GM19438 (cell line): Measurements from ENCODE around the gene RAET1L.
"Not testable (repeated sequence)": the region's sequence is repeated elsewhere in the genome, so short reads cannot be mapped to it uniquely, and the experiment has no call there.

Source experiments
- ATAC-seq: cut with Tn5 transposase; IDR thresholded peaks from one replicate; pipeline ENCODE4 v1.9.1; 2021; ENCODE audit warnings: low read depth; ENCODE audit not compliant: unreplicated experiment

The RAET1L gene, protein sequence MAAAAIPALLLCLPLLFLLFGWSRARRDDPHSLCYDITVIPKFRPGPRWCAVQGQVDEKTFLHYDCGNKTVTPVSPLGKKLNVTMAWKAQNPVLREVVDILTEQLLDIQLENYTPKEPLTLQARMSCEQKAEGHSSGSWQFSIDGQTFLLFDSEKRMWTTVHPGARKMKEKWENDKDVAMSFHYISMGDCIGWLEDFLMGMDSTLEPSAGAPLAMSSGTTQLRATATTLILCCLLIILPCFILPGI

DNA sequence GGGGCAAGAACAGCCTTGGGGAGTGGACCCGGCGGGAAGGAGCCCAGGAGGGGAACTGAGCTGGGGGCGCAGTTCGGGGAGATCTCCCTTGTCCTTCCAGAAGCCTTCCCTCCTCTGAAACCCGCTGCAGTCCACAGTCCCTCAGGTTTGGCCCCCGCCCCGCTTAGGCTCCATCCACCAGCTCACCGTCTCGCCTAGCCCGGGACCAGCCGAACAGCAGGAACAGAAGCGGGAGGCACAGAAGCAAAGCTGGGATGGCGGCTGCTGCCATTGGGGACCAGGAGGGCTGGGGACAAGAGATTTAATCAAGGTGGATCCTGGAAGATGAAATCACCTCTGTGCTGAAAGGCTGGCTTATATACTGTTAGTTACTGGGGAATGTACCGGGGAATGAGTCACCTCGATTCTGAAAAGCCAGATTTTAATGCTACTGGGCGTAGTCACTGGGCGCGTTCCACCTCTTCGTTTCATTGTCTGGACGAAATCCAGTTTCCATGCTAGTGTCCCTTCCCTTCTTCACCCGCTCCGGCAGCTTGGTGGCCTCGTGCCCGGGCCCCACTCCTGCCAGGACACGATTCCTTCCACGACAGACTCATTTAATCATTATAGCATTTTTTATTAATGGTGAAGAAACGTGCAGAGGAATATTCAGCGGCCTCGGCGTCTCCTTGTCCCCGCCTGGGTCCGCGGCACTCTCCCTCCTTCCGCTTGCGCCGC lies at the start of gene RAET1L:
TSS of gene RAET1L (minus strand) at position 332 of the 717 bp plus-strand sequence. CDS start at position 271, 61 bp downstream.
- no peak for ATAC-seq

DNA sequence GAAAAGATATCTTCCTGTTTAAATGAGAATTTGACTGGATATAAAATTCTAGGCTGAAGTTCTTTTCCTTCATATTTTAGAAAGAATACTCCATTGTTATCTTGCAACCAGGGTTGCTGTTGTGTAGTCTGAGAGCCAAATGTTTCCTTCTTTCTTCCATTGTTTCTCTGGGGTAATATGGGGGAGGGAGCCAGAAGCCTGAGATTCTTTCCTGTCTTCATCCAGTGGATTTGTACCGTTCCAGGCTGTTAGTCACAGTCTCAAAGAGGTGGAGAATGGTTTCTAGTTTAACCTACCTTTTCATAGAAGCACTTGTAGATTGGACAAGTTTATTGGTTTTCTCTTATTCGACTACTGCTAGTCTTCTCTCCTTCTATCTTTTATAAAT lies 49.7 kb upstream of the RAET1L start:
- ATAC-seq, result no peak

GRCh38 chr6:150074396-150075033 lies 49.2 kb upstream of the RAET1L start:
- not testable (repeated sequence) for ATAC-seq

DNA sequence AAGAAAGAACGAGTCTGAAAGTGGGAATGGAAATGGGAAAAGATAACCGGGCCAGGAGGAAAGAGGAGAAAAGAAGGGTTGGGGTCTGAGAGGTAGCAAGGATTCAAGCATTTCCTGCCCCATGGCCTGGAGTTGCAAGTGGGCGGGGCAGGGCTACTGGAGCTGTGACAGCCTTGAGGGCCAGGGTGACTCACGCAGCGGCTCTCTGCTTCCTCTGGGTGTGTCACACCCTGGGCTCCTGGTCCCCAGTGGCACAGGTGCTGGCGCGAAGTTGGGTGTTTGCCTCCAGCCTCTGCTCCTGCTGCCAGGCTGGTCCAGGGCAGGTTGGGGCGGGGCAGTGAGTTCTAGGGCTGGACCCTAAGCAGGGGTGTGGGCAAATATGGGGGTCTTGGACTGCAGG lies 46.9 kb upstream of the RAET1L start:
- no peak for ATAC-seq

- no peak for ATAC-seq
Observed at GRCh38 chr6:150070236-150070818, 45.0 kb upstream of the RAET1L start.

- ATAC-seq, result no peak
Observed at GRCh38 chr6:150069706-150070105, 44.4 kb upstream of the RAET1L start.

GRCh38 chr6:150068720-150069648 lies 43.7 kb upstream of the RAET1L start, which contains the start of gene ULBP3:
Gene ULBP3 (minus strand): TSS chr6:150069121. CDS start chr6:150069066, 55 bp downstream.
- peak; percentile 83 for ATAC-seq

- ATAC-seq, result no peak
Observed at GRCh38 chr6:150068151-150068550, 42.8 kb upstream of the RAET1L start.

DNA sequence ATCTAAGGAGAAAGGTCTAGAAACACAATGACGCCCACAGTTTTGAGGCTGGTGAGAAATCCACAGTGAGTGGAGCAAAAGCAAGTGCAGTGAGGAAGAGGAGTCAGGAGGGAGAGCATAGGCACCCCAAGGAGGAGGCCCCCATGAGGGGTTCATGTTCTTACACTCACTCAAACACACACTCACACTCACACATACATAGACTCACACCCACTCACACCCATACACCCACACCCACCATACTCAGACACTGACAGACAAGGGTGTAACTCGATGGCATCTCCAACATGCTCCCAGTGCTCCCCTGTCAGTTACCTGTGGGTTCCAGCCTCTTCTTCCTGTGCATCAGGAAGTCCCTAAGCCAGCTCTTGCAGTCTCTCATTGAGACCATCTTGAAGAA lies 39.8 kb upstream of the RAET1L start:
- ATAC-seq, result no peak

DNA sequence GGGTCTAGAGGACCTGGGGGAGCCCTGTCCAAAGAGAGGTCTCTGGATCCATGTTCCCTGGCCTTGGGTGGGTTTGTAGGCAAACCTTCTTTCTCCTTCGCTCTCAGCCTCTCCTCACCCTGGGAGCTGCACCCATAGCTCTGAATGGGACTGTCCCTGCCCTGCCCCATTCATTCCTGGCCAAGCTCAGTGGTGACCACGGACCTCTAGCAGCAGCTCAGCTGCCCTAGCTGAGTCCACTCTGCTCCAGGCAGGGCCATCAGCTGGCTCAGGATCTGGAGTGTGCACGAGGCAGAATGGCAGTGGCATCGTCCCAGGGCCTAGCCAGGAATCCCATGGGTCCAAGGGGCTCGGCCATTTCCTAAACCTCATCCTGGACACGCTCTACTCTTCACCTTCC lies 38.3 kb upstream of the RAET1L start:
- no peak for ATAC-seq

DNA sequence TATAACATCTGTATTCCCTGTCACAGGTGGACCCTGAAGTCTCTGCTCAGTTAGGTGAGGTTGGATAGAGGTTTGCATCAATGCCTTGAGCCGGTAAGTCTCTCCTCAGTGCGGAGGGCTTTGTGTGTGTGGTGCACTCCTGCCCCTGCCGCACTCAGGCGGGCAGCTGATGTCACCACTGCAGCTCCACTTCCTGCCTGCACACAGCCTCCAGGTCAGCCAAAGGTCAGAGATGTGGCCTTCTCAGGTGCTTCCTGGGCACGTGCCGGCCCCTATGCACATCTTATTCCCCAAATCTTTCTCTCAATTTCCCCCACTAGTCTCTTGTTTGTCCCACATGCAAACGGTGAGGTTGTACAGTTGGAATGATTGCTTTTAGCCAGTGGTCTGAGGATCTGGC lies 34.6 kb upstream of the RAET1L start:
- not testable (repeated sequence) for ATAC-seq

DNA sequence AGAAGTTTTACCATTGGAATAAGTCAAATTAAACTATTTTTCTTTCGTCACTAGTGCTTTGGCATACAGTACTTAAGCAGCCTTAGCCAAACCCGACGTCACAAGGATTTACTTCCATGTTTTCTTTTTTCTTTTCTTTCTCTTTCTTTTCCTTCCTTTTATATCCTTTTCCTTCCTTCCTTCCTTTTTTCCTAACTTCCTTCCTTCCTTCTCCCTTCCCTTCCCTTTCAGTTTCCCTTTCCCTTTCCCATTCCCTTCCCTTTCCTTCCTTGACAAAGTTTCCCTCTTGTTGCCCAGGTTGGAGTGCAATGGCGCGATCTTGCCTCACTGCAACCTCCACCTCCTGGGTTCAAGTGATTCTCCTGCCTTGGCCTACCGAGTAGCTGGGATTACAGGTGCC lies 33.7 kb upstream of the RAET1L start:
- no peak for ATAC-seq

- ATAC-seq, result no peak
Observed at GRCh38 chr6:150058231-150058792, 33.0 kb upstream of the RAET1L start.

GRCh38 chr6:150057501-150057951 lies 32.2 kb upstream of the RAET1L start:
- no peak for ATAC-seq

DNA sequence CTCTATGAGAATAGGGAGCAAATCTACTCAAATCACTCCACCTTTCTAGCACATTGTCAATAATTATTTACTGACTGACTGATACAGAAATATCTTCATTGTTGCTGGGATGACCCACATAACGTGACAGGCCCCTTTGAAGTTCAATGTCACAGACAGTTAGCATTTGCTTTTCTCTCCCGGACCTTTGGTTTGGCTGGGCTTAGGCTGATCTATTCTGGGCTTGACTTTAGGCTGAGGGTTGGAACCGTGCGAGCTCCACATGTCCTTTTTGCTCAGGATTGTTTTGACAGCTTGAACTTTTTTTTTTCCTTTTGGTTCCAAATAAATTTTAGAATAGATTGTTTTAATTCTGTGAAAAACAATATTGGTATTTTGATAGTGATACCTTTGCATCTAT lies 31.6 kb upstream of the RAET1L start:
- ATAC-seq, result no peak

DNA sequence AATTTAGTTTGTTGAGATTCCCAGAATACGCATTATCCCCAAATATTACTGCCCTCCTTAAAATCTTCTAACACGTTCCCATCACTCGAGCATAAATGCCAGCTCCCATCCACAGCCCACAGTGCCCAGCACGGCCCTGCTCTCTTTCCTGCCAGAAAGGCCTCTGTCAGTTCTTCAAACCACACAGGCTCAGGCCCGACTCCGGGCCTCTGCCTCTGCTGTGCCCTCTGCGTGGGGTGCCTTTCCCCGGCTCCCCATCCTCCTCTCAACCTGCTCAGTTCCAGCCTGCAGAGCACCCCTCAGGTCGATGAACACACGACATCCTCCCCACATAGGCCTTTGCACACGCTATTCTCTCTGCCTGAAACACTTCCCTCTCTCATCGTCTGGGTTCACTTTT lies 30.8 kb upstream of the RAET1L start:
- ATAC-seq, result no peak

GRCh38 chr6:150055131-150055530 lies 29.8 kb upstream of the RAET1L start:
- ATAC-seq, result no peak

DNA sequence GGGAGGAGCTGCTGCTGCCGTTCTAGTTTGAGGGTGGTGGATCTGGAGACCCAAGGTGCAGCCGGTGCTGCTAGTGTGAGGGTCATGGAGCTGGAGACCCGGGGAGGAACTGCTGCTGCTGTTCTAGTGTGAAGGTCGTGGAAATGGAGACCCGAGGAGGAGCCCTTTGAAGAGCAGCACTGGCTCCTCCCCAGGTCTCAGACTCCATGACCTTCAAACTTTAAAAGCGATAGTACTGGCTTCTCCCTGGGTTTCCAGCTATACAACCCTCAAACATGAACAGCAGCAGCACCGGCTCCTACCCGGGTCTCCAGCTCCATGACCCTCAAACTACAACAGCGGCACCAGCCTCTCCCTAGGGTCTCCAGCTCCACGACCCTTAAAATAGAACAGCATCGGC lies 28.1 kb upstream of the RAET1L start:
- ATAC-seq, result no peak

- no peak for ATAC-seq
Observed at GRCh38 chr6:150050846-150051245, 25.5 kb upstream of the RAET1L start.

DNA sequence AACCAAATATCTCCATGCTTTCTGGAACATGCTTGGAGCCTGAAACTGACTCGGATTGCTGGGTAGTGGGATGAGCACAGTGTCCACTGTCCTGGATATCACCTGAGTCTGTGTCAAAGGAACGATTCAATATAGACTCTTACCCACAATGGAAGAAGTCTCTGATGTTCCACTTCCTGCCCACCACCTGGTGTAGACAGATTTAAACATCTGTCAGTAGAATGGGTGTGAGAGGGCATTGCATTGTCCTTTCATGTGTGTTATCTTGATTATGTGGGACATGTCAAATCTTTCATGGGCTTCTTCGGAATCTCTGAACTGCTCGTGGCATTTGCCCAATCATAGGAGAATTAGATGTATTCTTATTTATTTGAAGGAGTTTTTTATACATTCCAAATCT lies 22.8 kb upstream of the RAET1L start:
- no peak for ATAC-seq
